GM19397 (cell line): ENCODE results near the gene PSAPL1.

Source experiments
- ATAC-seq: cut with Tn5 transposase; IDR thresholded peaks from one replicate; pipeline ENCODE4 v1.9.1; 2021; ENCODE audit warnings: mild to moderate bottlenecking, moderate library complexity; ENCODE audit not compliant: unreplicated experiment

PSAPL1 gene

GRCh38 chr4:7432531-7433375 is 2.0 kb downstream of the PSAPL1 start:
- no peak for ATAC-seq

DNA sequence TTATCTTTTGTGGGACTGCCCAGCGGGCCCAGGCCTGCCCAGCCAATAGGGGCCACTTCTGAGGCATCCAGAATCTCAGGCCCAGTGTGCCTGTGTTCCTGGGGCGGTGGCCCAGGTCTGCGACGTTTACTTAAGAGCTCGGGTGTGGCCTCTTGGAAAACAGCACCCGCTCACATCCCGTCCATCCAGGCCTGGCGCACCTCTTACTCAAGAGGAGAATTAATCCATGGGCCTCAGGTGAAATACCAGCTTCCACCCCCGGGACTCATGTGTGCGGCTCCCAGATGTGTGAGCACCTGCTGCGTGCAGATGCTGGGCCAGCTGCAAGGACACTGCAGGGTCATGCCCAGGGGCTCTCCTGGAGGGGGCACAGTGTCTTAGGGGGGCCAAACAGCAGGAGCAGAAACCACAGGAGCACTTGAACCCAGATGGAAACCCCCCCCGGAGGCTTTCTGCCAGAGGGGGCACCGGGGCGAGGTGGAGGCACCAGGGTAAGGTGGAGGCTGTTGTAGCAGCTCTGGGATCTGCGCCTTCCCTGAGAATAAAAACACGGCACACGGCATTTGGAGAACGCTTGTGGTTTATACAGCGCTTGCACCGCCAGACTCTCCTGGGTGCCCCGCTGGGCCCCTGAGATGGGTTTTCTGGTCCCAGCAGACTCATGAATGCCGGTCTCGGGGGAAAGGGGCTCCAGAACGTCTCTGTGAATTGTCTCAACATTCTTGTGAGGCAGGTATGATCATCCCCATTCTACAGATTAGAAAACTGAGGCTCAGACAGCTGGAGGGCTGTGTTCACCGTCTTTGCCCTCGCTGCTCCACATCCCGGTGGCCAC is 2.8 kb downstream of the PSAPL1 start:
- ATAC-seq, result no peak

DNA sequence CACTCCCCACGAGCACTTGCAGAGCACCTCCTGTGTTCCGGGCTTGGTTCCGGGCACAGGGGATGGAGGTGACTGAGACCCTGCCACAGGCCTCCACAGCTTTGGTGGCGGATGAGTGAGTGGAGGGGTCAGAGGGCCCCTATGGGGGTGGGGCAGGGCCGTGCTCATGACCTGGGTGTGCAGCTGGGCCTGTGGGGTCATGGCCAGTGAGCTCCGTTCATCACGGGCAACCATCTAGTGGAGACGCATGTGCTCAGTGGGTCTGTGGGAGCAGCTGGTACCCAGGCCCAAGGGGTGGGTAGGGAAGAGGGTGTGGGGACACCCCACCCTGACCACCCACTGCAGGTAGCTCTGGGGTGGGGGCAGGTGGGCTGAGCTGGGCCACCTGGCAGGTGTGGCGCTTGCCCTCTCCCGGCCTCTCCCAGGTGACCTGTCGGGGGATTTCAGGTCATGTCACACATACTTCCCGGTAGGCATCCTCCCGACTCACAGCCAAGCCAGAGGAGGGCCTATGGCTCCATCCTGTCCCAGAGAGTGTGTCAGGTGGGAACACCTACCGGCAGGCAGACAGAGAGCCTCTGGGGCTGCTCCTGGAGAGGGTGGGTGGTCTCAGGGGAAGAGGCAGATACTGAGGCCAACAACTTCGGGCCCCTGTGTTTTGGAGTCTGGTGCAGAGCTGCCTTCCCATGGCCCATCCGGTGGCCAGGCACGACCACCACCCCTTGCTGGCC is 3.6 kb downstream of the PSAPL1 start:
- no peak for ATAC-seq

GRCh38 chr4:7430368-7430964 is 4.3 kb downstream of the PSAPL1 start:
- no peak for ATAC-seq

DNA sequence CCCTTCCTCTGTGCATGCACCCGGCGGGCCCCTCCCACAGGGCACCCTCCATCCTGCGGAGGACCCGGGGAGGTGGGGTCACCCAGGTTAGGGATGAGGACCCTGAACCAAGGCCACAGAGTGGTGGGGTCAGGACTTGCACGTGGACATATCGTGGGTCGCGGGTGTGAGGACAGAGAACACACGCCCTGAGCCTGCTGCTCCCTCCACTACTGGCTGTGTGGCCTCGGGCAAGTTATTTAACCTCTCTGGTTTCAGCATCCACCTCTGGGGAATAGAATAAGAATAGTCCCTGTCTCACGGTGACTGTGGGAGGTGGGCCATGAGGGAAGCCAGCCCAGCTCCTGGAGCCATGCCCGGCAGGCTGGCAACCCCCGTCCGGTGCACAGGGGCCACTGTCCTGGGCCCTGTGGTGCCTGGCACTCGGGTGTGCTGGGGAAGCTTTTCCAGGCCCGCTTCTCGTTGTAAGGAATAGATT is 5.1 kb downstream of the PSAPL1 start:
- no peak for ATAC-seq

DNA sequence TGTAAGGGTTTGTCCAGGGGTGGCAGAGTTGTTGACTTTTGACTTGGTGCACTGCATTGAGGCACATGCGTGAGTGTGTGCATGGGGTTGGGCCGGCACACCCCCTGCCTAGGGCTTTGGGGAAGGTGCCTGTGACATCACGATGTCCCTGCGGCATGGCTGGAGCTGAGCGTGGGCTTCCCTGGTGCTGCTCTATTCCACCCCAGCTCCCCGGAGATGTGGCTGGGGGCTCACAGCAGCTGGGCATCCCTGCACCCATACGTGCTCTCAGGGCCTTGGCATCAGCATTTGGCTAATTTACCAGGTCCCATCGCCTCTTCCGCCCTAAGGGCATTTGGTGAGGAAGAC is 5.7 kb downstream of the PSAPL1 start:
- no peak for ATAC-seq

- ATAC-seq, result no peak
Measured at GRCh38 chr4:7428261-7429068, 6.3 kb downstream of the PSAPL1 start.

GRCh38 chr4:7427831-7428260 is 6.9 kb downstream of the PSAPL1 start:
- no peak for ATAC-seq

- ATAC-seq, result no peak
Measured at GRCh38 chr4:7427361-7427760, 7.4 kb downstream of the PSAPL1 start.

- no peak for ATAC-seq
Measured at GRCh38 chr4:7426525-7427171, 8.1 kb downstream of the PSAPL1 start.

GRCh38 chr4:7425591-7426468 is 8.9 kb downstream of the PSAPL1 start:
- no peak for ATAC-seq

- ATAC-seq, result no peak
Measured at GRCh38 chr4:7425124-7425523, 9.6 kb downstream of the PSAPL1 start.

DNA sequence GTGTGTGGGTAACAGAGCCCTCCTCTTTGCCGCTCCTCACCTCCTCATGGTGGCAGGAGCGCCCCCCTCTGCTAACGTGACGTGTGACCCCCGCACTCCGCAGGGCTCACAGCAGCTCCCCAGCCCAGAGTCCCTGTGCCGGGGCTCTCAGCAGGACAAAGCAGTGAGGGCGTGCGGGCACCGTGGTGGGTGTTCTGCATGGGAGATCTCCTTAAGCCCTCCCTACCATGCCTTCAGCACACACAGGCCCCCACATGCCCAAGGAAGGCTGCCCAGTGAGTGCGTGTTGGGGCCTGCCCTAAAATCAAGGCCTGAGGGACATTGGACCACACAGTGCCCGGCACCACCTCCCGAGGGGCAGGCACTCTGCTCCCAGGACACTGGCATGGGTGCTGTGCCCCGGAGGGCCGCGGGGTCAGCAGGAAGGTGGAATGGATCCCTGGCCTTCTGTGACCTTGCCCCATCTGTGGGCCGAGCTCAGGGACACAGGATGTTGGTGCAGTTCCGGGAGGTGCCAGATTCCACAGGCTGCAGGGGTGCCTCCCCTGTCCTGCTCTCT is 10.1 kb downstream of the PSAPL1 start:
- no peak for ATAC-seq

DNA sequence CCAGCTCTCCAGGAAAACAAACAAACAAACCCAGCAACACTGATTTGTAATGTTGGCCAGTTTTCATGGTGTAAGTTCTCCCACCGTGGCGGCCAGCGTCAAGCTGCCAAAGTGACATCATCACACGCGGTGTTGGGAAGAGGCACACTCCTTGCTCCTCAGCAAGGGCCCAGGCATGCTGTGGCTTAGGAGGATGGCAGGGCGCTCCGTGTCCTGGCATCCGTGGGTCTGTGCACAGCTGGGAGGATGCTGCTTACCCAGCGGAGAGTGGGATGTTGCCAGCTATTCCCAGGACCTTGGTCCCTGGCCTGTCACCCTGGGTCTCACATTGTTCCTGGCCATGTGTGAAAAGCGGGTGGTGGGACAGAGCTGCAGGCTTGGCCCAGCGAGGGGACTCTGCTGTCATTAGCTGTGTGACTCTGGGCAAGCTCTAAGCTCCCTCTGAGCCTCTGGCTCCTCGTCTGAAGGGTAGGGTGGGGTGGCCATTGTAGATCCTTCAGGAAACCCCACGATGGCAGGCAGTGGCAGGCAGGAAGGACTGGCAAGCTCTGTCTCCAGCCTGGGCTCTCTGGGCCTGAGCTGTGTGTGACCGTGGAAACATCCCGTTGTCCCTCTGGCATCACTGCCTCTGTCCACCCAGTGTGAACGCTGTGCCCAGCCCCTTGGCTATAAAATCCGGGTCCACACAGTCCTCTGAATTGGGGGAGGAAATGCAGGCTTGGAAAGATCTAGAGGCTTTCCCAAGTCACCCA is 10.8 kb downstream of the PSAPL1 start:
- ATAC-seq, result no peak

DNA sequence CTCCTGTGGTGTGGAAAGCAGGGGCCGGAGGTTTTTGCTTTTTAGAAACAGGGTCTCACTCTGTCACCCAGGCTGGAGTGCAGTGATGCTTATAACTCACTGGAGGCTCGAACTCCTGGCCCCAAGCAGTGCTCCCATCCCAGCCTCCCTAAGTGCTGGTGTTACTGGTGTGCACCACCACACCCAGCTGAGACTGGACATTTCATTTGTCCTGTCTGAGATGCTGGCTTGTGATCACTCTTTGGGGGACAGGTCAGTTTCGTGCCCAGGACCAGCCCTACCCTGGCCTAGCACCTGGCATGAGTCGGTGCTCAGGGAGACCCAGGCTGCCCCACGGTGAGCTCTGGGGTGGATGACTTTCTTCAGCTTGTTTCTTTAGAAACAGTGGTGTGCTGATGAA is 11.3 kb downstream of the PSAPL1 start:
- no peak for ATAC-seq

DNA sequence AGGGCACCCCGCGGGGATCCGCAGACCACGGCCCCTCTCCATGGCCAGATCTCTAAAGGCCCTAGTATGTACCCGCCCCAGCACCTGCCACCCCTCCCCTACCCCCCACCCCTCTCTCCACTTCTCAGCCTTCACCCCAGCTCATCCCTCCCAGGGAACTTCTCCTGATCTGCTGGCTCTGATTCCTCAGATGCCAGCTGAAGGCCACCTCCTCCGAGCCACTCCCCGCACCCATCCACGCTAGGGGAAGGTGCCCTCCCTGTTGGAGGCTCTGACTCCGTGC is 11.9 kb downstream of the PSAPL1 start:
- no peak for ATAC-seq

DNA sequence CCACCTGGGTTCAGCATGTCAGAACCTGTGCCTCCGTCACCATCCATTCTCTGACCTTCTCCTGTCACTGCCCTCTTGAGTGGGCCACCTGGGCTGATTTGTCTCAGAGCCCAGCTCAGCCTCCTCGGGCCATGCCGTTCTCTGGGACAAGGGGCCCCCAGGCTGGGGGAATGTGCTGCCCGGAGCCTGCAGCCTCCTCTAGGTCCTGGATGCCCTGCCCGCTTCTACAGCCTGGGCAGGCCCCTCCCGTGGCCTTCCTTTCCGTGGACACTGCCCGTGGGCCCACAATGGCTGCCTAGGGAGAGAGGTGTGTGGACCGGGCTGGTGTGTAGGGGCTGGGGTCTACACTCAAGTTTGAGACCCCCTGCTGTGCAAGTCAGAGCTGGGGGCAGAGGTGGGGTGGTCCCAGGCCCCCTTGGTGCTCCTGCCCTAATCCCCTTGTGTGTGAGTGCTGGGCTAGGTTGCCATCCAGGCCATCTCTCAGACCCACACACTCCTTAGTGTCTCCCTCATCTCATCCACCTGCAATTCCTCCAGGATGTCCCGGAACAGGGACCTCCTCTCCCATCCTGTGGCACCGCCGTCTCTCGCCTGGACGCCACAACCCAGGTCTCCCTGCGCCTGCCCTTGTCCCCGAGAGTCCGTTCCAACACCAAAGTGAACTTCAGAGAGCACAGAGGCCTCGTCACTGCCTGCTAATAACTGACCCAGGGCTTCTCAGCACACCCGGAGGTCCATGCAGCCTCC is 12.4 kb downstream of the PSAPL1 start:
- no peak for ATAC-seq
